K562 (cell line): ENCODE results near the gene ABCG2.

Experiments used
- GABPB1 ChIP-seq: sonication (generic); formaldehyde crosslinking; IDR thresholded peaks from 2 replicates; pipeline ENCODE4 v1.8.0; 2022; ENCODE audit warnings: mild to moderate bottlenecking, missing genetic modification reagents
- JUN ChIP-seq, 2 experiments: sonication (generic) in 1 of 2; formaldehyde crosslinking in 1 of 2; IDR thresholded peaks; 2 replicates each; pipeline versions ENCODE4 v1.6.1 to v1.8.0; 2012 to 2022; ENCODE audit warnings: borderline replicate concordance in 2 of 2, mild to moderate bottlenecking in 2 of 2, improper control_type of control experiment in 1 of 2, low read depth in 1 of 2, low read length in 1 of 2, missing genetic modification reagents in 1 of 2
- KHSRP ChIP-seq: fragments of 450-650 bp; IDR thresholded peaks from 2 replicates; pipeline ENCODE4 v1.6.1; 2017
- NR2C2 ChIP-seq, 2 experiments: fragments of 200-800 bp in 1 of 2; sonication (Bioruptor generic) in 1 of 2; sonication (generic) in 1 of 2; formaldehyde crosslinking in 1 of 2; IDR thresholded peaks; 2 replicates each; pipeline versions ENCODE4 v1.6.1 to v1.8.0; 2016 to 2022; ENCODE audit warnings: mild to moderate bottlenecking in 1 of 2, missing compliant biosample characterization in 1 of 2, missing genetic modification characterization in 1 of 2, missing genetic modification reagents in 1 of 2
- POLR2AphosphoS5 ChIP-seq: IDR thresholded peaks from 2 replicates; pipeline ENCODE4 v1.6.1; 2011; ENCODE audit warnings: mild to moderate bottlenecking, low read depth, low read length, moderate library complexity; ENCODE audit not compliant: control insufficient read depth, insufficient read depth
- RCOR1 ChIP-seq, 2 experiments: IDR thresholded peaks; 2 replicates each; pipeline ENCODE4 v1.6.1; 2012; ENCODE audit warnings: low read depth in 2 of 2, low read length in 2 of 2, borderline replicate concordance in 1 of 2, improper control_type of control experiment in 1 of 2
- TCF15 ChIP-seq: fragments of 250-450 bp; sonication (Bioruptor Pico); IDR thresholded peaks from 2 replicates; pipeline ENCODE4 v1.8.0; 2022; ENCODE audit warnings: moderate library complexity, mild to moderate bottlenecking, inconsistent platforms
- ZBTB33 ChIP-seq: sonication (generic); formaldehyde crosslinking; IDR thresholded peaks from 2 replicates; pipeline ENCODE4 v1.8.1; 2023; ENCODE audit warnings: mild to moderate bottlenecking, missing genetic modification reagents
- ZFP1 ChIP-seq: fragments of 450-650 bp; formaldehyde crosslinking; IDR thresholded peaks from 2 replicates; pipeline ENCODE4 v1.4.0; 2020; ENCODE audit warnings: mild to moderate bottlenecking, mixed read lengths
- ZNF324 ChIP-seq: fragments of 250-450 bp; sonication (Bioruptor Pico); IDR thresholded peaks from 2 replicates; pipeline ENCODE4 v1.4.0; 2020; ENCODE audit warnings: mild to moderate bottlenecking

GRCh38 chr4:88159229-88159725, 838 bp upstream of the ABCG2 start:
- no peak for TF ChIP-seq KHSRP
- no peak for TF ChIP-seq ZNF324
- TF ChIP-seq JUN (IDR thresholded peaks at IDR 0.05; ENCODE audit: borderline replicate concordance, low read depth, low read length): no peak
- no peak for TF ChIP-seq JUN (CRISPR knock-in tag; IDR thresholded peaks at IDR 0.05; ENCODE audit: borderline replicate concordance)
- TF ChIP-seq TCF15 (CRISPR knock-in tag): no peak
- no peak for TF ChIP-seq RCOR1 (IDR thresholded peaks at IDR 0.05; ENCODE audit: borderline replicate concordance in 1 of 2, low read depth in 2 of 2, low read length in 2 of 2)
- TF ChIP-seq GABPB1 (CRISPR knock-in tag): no peak
- no peak for TF ChIP-seq ZFP1
- no peak for TF ChIP-seq NR2C2 (CRISPR knock-in tag; IDR thresholded peaks at IDR 0.05)
- TF ChIP-seq NR2C2 (tag; IDR thresholded peaks at IDR 0.05): no peak
- no peak for TF ChIP-seq ZBTB33
- TF ChIP-seq POLR2AphosphoS5: no peak
